WTC11 (cell line): ENCODE data around the gene RAB4A. TPM values are rescaled to one million over a fixed set of nuclear protein-coding genes. Genes with fewer than 3 reads are reported as not detected.

Experiments used
- ATAC-seq: fragments of 200-7000 bp; cut with Tn5 transposase; 2 replicates; pipeline ENCODE4 v1.10.0; 2021; ENCODE audit warnings: mild to moderate bottlenecking, moderate library complexity
- CTCF ChIA-PET: fragments of 300-600 bp; sonication (Branson Sonifier 250); formaldehyde crosslinking; loops from one replicate; lab custom pipeline; 2021; ENCODE audit warnings: antibody characterized with exemption; lab: Charles Lee
- POLR2A ChIA-PET: fragments of 350-600 bp; sonication (Branson Sonifier 250); formaldehyde crosslinking; loops from one replicate; lab custom pipeline; 2021; ENCODE audit warnings: antibody characterized with exemption; lab: Charles Lee
- DNase-seq: peaks from one replicate; pipeline ENCODE4 v3.0.0; 2021; ENCODE audit warnings: low spot score
- H3K27ac Mint-ChIP-seq: 2 replicates; pipeline ENCODE4 v1.8.0; 2021; ENCODE audit warnings: mixed read lengths
- H3K27me3 Mint-ChIP-seq: 2 replicates; pipeline ENCODE4 v1.8.0; 2021; ENCODE audit warnings: low read depth, mild to moderate bottlenecking, moderate library complexity, mixed read lengths
- H3K36me3 Mint-ChIP-seq: 2 replicates; pipeline ENCODE4 v1.8.0; 2021; ENCODE audit warnings: mixed read lengths
- H3K4me1 Mint-ChIP-seq: 2 replicates; pipeline ENCODE4 v1.8.0; 2022; ENCODE audit warnings: mixed read lengths
- H3K4me3 Mint-ChIP-seq: 2 replicates; pipeline ENCODE4 v1.8.0; 2021; ENCODE audit warnings: mild to moderate bottlenecking, moderate library complexity, mixed read lengths
- H3K9me3 Mint-ChIP-seq: 2 replicates; pipeline ENCODE4 v1.8.0; 2021; ENCODE audit warnings: mixed read lengths
- AFF4 ChIP-seq: sonication (generic); formaldehyde crosslinking; IDR thresholded peaks from 2 replicates; pipeline ENCODE4 v1.8.1; 2023; ENCODE audit warnings: mild to moderate bottlenecking, missing genetic modification reagents, borderline replicate concordance
- ARID4B ChIP-seq: sonication (generic); formaldehyde crosslinking; IDR thresholded peaks from 2 replicates; pipeline ENCODE4 v1.8.0; 2023; ENCODE audit warnings: missing genetic modification reagents, mild to moderate bottlenecking, borderline replicate concordance
- ATF2 ChIP-seq: sonication (generic); formaldehyde crosslinking; IDR thresholded peaks from 2 replicates; pipeline ENCODE4 v1.8.1; 2022; ENCODE audit warnings: low read depth, missing genetic modification reagents, borderline replicate concordance
- ATF3 ChIP-seq: sonication (generic); formaldehyde crosslinking; conservative IDR thresholded peaks from 2 replicates; pipeline ENCODE4 v1.8.1; 2022; ENCODE audit warnings: mild to moderate bottlenecking, missing genetic modification reagents
- FOXP4 ChIP-seq: sonication (generic); formaldehyde crosslinking; IDR thresholded peaks from 2 replicates; pipeline ENCODE4 v1.8.0; 2022; ENCODE audit warnings: mild to moderate bottlenecking, missing genetic modification reagents
- GTF2I ChIP-seq: fragments of 250-450 bp; sonication (Bioruptor Pico); conservative IDR thresholded peaks from 2 replicates; pipeline ENCODE4 v1.4.0; 2021; ENCODE audit warnings: mild to moderate bottlenecking
- IRF1 ChIP-seq: sonication (generic); formaldehyde crosslinking; IDR thresholded peaks from 2 replicates; pipeline ENCODE4 v1.8.0; 2023; ENCODE audit warnings: missing genetic modification reagents
- JUN ChIP-seq: sonication (generic); formaldehyde crosslinking; IDR thresholded peaks from 2 replicates; pipeline ENCODE4 v1.8.0; 2023; ENCODE audit warnings: mild to moderate bottlenecking, missing genetic modification reagents
- MLX ChIP-seq: sonication (generic); formaldehyde crosslinking; IDR thresholded peaks from 2 replicates; pipeline ENCODE4 v1.8.1; 2023; ENCODE audit warnings: mild to moderate bottlenecking, missing genetic modification reagents, moderate library complexity
- MXD4 ChIP-seq: fragments of 250-450 bp; sonication (Bioruptor Pico); IDR thresholded peaks from 2 replicates; pipeline ENCODE4 v1.8.0; 2021; ENCODE audit warnings: mild to moderate bottlenecking, moderate library complexity, borderline replicate concordance
- SMAD4 ChIP-seq: sonication (generic); formaldehyde crosslinking; IDR thresholded peaks from 2 replicates; pipeline ENCODE4 v1.8.0; 2022; ENCODE audit warnings: mild to moderate bottlenecking, missing genetic modification reagents
- SOX15 ChIP-seq: fragments of 250-450 bp; sonication (Bioruptor Pico); IDR thresholded peaks from 2 replicates; pipeline ENCODE4 v1.9.0; 2021; ENCODE audit warnings: mild to moderate bottlenecking
- USF2 ChIP-seq: sonication (generic); formaldehyde crosslinking; IDR thresholded peaks from 2 replicates; pipeline ENCODE4 v1.8.1; 2023; ENCODE audit warnings: mild to moderate bottlenecking, missing genetic modification reagents, moderate library complexity
- ZNF532 ChIP-seq: fragments of 250-450 bp; sonication (Bioruptor Pico); IDR thresholded peaks from 2 replicates; pipeline ENCODE4 v1.9.0; 2021; ENCODE audit warnings: mild to moderate bottlenecking, borderline replicate concordance
- total RNA-seq: library from RNA; stranded (reverse); gene quantifications from 3 replicates; pipeline ENCODE4 v1.2.3, GENCODE V29; 2021
- TF ChIP-seq, protein P1 (sequence below): sonication (generic); formaldehyde crosslinking; IDR thresholded peaks from 2 replicates; pipeline ENCODE4 v1.8.1; 2022; ENCODE audit warnings: missing genetic modification reagents, borderline replicate concordance

RAB4A gene
- total RNA-seq, 1 experiment from 2014 or later, result 67.9 TPM

DNA sequence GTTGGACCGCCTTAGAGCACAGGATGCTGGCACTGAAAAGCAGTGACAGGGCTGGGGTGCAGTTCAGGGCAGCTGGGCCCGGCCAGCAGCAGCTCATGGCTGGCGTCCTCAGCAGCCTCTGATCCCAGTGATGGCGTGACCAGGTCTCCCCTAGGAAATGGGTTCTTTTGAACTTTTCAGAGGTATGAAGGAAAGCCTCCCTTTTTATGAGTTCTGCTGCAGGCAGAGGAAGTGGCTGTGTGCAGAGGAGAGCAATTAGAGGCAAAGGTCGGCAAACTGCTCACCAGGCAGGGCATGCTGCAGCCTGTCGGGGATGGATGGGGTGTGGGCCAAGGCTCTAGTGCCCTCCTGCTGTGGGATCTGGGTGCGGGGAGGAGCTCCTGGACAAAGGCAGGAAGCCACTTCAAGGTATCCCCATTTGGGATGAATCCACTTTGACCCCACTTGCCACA lies 45.6 kb upstream of the RAB4A start:
- DNase-seq (no peak), ATAC-seq (no peak)
- peaks cover 45% of the 10 kb centered on the region for H3K4me1 Mint-ChIP-seq
- CTCF ChIA-PET, result interaction anchor here (0.7 to 1.4 kb wide), 3 partner anchors 60 to 122 kb away, joined by 3 to 4 read pairs (median 3); no protein-coding TSS in a partner anchor
- H3K4me3 Mint-ChIP-seq, result no peak overlapping the region
- no peaks in the 10 kb centered on the region for H3K36me3 Mint-ChIP-seq
- H3K9me3 Mint-ChIP-seq, result no peaks in the 10 kb centered on the region
- TF ChIP-seq AFF4 (CRISPR knock-in tag) (no peak), JUN (CRISPR knock-in tag) (no peak), ARID4B (CRISPR knock-in tag) (no peak), IRF1 (CRISPR knock-in tag) (no peak), ATF3 (CRISPR knock-in tag) (no peak), FOXP4 (no peak), GTF2I (CRISPR knock-in tag) (no peak), SMAD4 (CRISPR knock-in tag) (no peak), MLX (no peak), ZNF532 (CRISPR knock-in tag) (no peak), ATF2 (CRISPR knock-in tag) (no peak), USF2 (CRISPR knock-in tag) (no peak), SOX15 (no peak), MXD4 (CRISPR knock-in tag) (no peak)
- TF ChIP-seq, protein P1, sequence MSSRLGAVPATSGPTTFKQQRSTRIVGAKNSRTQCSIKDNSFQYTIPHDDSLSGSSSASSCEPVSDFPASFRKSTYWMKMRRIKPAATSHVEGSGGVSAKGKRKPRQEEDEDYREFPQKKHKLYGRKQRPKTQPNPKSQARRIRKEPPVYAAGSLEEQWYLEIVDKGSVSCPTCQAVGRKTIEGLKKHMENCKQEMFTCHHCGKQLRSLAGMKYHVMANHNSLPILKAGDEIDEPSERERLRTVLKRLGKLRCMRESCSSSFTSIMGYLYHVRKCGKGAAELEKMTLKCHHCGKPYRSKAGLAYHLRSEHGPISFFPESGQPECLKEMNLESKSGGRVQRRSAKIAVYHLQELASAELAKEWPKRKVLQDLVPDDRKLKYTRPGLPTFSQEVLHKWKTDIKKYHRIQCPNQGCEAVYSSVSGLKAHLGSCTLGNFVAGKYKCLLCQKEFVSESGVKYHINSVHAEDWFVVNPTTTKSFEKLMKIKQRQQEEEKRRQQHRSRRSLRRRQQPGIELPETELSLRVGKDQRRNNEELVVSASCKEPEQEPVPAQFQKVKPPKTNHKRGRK (CRISPR knock-in tag), result no peak
- no peak overlapping the region for H3K27ac Mint-ChIP-seq
- POLR2A ChIA-PET, result no interaction called here
- H3K27me3 Mint-ChIP-seq, result no peaks in the 10 kb centered on the region
